Naive B cell (primary cell): ENCODE measurements around the gene HNRNPUL1. TPM values are rescaled to one million over a fixed set of nuclear protein-coding genes. Genes with fewer than 3 reads are reported as not detected.
A peak's percentile ranks its signal among the peaks of the same experiment; 100 is the strongest.

ENCODE experiments used
- ATAC-seq, 2 donors: fragments of 150-1000 bp; cut with Tn5 transposase; 2 replicates each; pipeline ENCODE4 v1.10.0; 2021; ENCODE audit warnings: low read depth in 2 of 2, mild to moderate bottlenecking in 2 of 2, moderate library complexity in 2 of 2
- DNase-seq: peaks from one replicate; pipeline ENCODE4 v3.0.0; 2022
- H3K27ac Mint-ChIP-seq, 6 donors: one replicate each; pipeline ENCODE4 v1.8.0; 2020 to 2022; ENCODE audit warnings: mild to moderate bottlenecking in 6 of 6, mixed read lengths in 6 of 6, moderate library complexity in 5 of 6, inconsistent platforms in 2 of 6
- H3K27me3 Mint-ChIP-seq, 3 donors: one replicate each; pipeline ENCODE4 v1.8.0; 2021 to 2022; ENCODE audit warnings: mixed read lengths in 3 of 3, mild to moderate bottlenecking in 1 of 3
- H3K36me3 Mint-ChIP-seq, 2 donors: one replicate each; pipeline ENCODE4 v1.8.0; 2020 to 2022; ENCODE audit warnings: mixed read lengths in 2 of 2, inconsistent platforms in 1 of 2, mild to moderate bottlenecking in 1 of 2
- H3K4me1 Mint-ChIP-seq, 3 donors: one replicate each; pipeline ENCODE4 v1.8.0; 2020 to 2022; ENCODE audit warnings: mixed read lengths in 3 of 3, inconsistent platforms in 1 of 3, mild to moderate bottlenecking in 1 of 3, moderate library complexity in 1 of 3
- H3K4me3 Mint-ChIP-seq, 8 donors: one replicate each; pipeline ENCODE4 v1.8.0; 2020 to 2022; ENCODE audit warnings: mild to moderate bottlenecking in 8 of 8, mixed read lengths in 8 of 8, moderate library complexity in 8 of 8, inconsistent platforms in 2 of 8
- H3K9me3 Mint-ChIP-seq, 7 donors: one replicate each; pipeline ENCODE4 v1.8.0; 2020 to 2022; ENCODE audit warnings: mixed read lengths in 7 of 7, mild to moderate bottlenecking in 5 of 7, inconsistent platforms in 2 of 7, moderate library complexity in 1 of 7
- polyA plus RNA-seq, 6 donors: library from polyadenylated mRNA; unstranded; fragments of 300-500 nt; fragmentation: Illumina TruSeq; gene quantifications; one replicate each; pipeline ENCODE4 v1.2.3, GENCODE V29; 2021; ENCODE audit warnings: low read depth in 6 of 6

Gene HNRNPUL1
- polyA plus RNA-seq, 6 donors from 2014 or later: 26.2 to 85.3 (median 54.4) TPM

GRCh38 chr19:41299046-41299754 lies 35.0 kb downstream of the HNRNPUL1 start:
- peaks cover 47 to 77% (median 65%) of the 10 kb centered on the region in 3 donors for H3K4me1 Mint-ChIP-seq
- no peak for ATAC-seq
- no peaks in the 10 kb centered on the region for H3K27me3 Mint-ChIP-seq
- H3K9me3 Mint-ChIP-seq: no peaks in the 10 kb centered on the region
- H3K36me3 Mint-ChIP-seq: peaks cover 13 to 18% of the 10 kb centered on the region in 2 donors
- H3K27ac Mint-ChIP-seq: peak overlapping the region; percentile 80 to 99 (median 96)
- H3K4me3 Mint-ChIP-seq: no peak overlapping the region
- no peak for DNase-seq

GRCh38 chr19:41299755-41300089 lies 35.5 kb downstream of the HNRNPUL1 start:
- peaks cover 12 to 15% of the 10 kb centered on the region in 2 donors for H3K36me3 Mint-ChIP-seq
- H3K27ac Mint-ChIP-seq: peak overlapping the region in 4 of 6 donors; percentile 96 to 99 (median 98)
- no peak for DNase-seq
- no peak overlapping the region for H3K4me3 Mint-ChIP-seq
- no peak for ATAC-seq
- H3K4me1 Mint-ChIP-seq: peaks cover 50 to 83% (median 69%) of the 10 kb centered on the region in 3 donors
- H3K9me3 Mint-ChIP-seq: no peaks in the 10 kb centered on the region
- no peaks in the 10 kb centered on the region for H3K27me3 Mint-ChIP-seq

GRCh38 chr19:41300555-41300954 lies 36.4 kb downstream of the HNRNPUL1 start:
- Mint-ChIP-seq H3K36me3 (peaks cover 6 to 9% of the 10 kb centered on the region in 2 donors), H3K27ac (peak overlapping the region in 5 of 6 donors; percentile 29 to 99 (median 95)), H3K9me3 (no peaks in the 10 kb centered on the region), H3K27me3 (no peaks in the 10 kb centered on the region), H3K4me3 (peak overlapping the region in 2 of 8 donors; percentile 6 to 63), H3K4me1 (peaks cover 46 to 85% (median 69%) of the 10 kb centered on the region in 3 donors)
- ATAC-seq (no peak), DNase-seq (no peak)

DNA sequence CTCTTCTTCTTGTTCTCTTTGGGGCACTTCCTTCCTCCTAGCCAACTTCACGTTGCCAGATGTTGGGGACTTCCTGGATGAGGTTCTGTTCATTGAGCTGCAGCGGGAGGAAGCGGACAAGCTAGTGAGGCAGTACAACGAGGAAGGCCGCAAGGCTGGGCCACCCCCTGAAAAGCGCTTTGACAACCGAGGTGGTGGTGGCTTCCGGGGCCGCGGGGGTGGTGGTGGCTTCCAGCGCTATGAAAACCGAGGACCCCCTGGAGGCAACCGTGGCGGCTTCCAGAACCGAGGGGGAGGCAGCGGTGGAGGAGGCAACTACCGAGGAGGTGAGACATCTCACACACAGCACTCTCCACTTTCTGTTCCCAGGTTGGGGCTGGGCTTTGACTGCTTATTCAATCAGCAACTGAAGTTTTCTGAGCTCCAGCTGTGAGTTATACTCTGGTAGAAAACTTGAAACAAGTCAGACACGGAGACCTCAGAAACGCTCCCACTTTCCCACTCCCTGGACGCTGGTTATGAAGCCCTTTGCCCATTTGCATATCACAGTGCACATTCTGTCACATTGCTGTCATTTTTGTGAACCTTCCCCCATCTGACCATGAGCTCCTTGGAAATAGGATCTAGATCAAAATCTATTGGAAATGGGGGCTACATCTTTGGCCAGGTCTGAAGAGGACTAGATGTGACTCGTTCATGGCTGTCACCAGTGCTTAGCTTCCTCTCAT lies 38.6 kb downstream of the HNRNPUL1 start:
- no peaks in the 10 kb centered on the region for H3K9me3 Mint-ChIP-seq
- DNase-seq (peak; percentile 62), ATAC-seq (peak; percentile 63 to 71)
- H3K4me3 Mint-ChIP-seq: peak overlapping the region; percentile 40 to 85 (median 64)
- peaks cover 48 to 84% (median 63%) of the 10 kb centered on the region in 3 donors for H3K4me1 Mint-ChIP-seq
- H3K27ac Mint-ChIP-seq: peak overlapping the region; percentile 95 to 100 (median 98)
- peaks cover 9 to 21% of the 10 kb centered on the region in 2 donors for H3K36me3 Mint-ChIP-seq
- no peaks in the 10 kb centered on the region for H3K27me3 Mint-ChIP-seq

GRCh38 chr19:41303954-41304353 lies 39.8 kb downstream of the HNRNPUL1 start:
- DNase-seq (no peak), ATAC-seq (no peak)
- Mint-ChIP-seq H3K4me1 (peaks cover 49 to 84% (median 63%) of the 10 kb centered on the region in 3 donors), H3K9me3 (no peaks in the 10 kb centered on the region), H3K4me3 (peak overlapping the region in 2 of 8 donors; percentile 28 to 51), H3K36me3 (peaks cover 9 to 21% of the 10 kb centered on the region in 2 donors), H3K27ac (peak overlapping the region in 4 of 6 donors; percentile 38 to 97 (median 72)), H3K27me3 (no peaks in the 10 kb centered on the region)

- no peaks in the 10 kb centered on the region for H3K27me3 Mint-ChIP-seq
- peaks cover 54 to 84% (median 69%) of the 10 kb centered on the region in 3 donors for H3K4me1 Mint-ChIP-seq
- no peak for ATAC-seq
- H3K27ac Mint-ChIP-seq: peak overlapping the region; percentile 11 to 97 (median 79)
- H3K4me3 Mint-ChIP-seq: peak overlapping the region in 3 of 8 donors; percentile 9 to 54 (median 50)
- peaks cover 9 to 21% of the 10 kb centered on the region in 2 donors for H3K36me3 Mint-ChIP-seq
- H3K9me3 Mint-ChIP-seq: no peaks in the 10 kb centered on the region
- no peak for DNase-seq
Observed at GRCh38 chr19:41304706-41305483, 40.7 kb downstream of the HNRNPUL1 start.

DNA sequence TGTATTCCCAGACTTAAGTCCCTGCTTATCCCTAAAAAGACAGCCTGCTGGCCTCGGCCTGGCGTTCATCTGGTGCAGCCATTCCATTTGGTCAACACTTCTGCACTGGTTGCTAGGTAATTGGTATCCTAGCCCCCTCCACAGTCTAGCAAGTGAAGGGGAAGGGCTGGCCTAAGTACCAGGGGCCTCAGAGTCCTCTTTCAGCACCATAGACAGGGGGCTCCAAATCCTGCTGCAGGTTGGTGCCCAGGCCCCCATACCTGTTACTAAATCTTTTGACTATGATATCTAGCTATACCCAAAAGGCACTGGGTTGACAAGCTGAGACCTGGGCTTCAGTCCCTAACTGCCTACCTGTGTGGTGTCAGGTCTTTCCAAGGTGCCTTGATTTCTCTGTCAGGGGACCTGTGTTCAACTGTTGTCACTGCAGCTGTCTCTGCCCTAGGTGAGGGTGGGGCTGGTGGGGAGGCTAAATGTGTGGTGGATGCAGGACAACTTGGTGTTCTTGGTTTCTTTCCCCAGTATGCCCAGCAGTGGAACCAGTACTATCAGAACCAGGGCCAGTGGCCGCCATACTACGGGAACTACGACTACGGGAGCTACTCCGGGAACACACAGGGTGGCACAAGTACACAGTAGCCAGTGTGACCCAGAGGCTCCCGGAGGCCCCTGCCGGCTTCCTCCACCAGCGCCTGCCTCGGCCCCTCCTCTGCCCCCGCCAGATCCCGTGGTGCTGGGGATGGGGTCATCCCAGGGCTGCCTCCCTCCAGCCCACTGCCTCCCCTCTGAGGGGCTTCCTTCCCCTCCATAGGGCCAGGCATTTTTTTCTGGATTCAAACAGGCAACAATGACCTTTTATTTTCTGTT lies 42.0 kb downstream of the HNRNPUL1 start:
- peaks cover 55 to 82% (median 72%) of the 10 kb centered on the region in 3 donors for H3K4me1 Mint-ChIP-seq
- H3K36me3 Mint-ChIP-seq: peaks cover 9 to 21% of the 10 kb centered on the region in 2 donors

DNA sequence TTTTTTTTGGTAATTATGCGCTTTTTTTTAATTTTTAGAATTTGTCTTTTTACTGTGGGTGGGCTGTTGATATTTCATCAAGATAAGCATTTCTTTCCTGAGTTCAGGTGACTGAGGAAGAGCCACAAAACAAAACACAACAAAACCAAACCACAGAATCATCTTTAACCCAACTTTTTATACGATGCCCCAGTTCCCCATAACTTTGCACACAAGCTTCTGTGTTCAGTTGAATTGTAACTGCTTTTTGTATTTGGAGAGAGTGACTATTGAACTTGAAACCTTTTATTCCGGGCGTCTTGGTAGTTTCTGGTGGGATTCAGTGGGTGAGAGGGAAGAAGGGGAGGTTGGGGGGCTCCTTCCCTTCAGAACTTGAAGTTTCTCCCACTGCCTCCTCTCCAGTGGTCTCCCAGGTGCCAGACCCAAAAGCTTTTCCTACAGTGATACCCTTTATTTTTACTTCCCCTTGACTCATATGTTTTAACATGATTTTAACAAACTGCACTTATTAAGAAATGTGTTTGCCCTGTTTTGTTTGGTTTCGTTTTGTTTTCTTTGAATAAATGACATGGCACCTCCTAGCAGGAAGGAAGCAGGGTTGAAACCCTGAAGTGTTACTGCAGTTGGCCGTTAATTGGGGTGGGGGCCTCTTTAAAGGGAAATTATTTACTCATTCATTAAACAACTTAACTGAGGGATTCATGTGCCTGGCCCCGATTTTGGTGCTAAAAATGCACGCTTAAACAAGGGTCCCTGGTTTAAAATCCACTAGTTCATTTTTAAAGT lies 43.1 kb downstream of the HNRNPUL1 start:
- ATAC-seq (no peak), DNase-seq (no peak)
- Mint-ChIP-seq H3K4me3 (peak overlapping the region in 7 of 8 donors; percentile 13 to 100 (median 91)), H3K36me3 (peaks cover 8 to 21% of the 10 kb centered on the region in 2 donors), H3K27me3 (no peaks in the 10 kb centered on the region), H3K9me3 (no peaks in the 10 kb centered on the region), H3K27ac (peak overlapping the region; percentile 8 to 100 (median 99)), H3K4me1 (peaks cover 53 to 82% (median 72%) of the 10 kb centered on the region in 3 donors)

More for the DNA sequence above, 42.0 kb downstream of the HNRNPUL1 start:
- Mint-ChIP-seq H3K4me3 (no peak overlapping the region), H3K27me3 (no peaks in the 10 kb centered on the region), H3K9me3 (no peaks in the 10 kb centered on the region), H3K27ac (peak overlapping the region; percentile 18 to 100 (median 94))
- no peak for ATAC-seq
- DNase-seq: no peak

GRCh38 chr19:41307954-41308449 lies 43.8 kb downstream of the HNRNPUL1 start:
- Mint-ChIP-seq H3K36me3 (peaks cover 5 to 23% of the 10 kb centered on the region in 2 donors), H3K4me3 (peak overlapping the region in 7 of 8 donors; percentile 91 to 100 (median 98)), H3K27me3 (no peaks in the 10 kb centered on the region), H3K9me3 (no peaks in the 10 kb centered on the region), H3K4me1 (peaks cover 53 to 82% (median 70%) of the 10 kb centered on the region in 3 donors), H3K27ac (peak overlapping the region; percentile 99 to 100 (median 99))
- DNase-seq (no peak), ATAC-seq (peak; percentile 4 to 7)

- DNase-seq: peak; percentile 87
- ATAC-seq: peak; percentile 71
- Mint-ChIP-seq H3K4me3 (peak overlapping the region; percentile 91 to 100 (median 98)), H3K27me3 (no peaks in the 10 kb centered on the region), H3K9me3 (no peaks in the 10 kb centered on the region), H3K27ac (peak overlapping the region; percentile 99 to 100 (median 99)), H3K4me1 (peaks cover 57 to 82% (median 74%) of the 10 kb centered on the region in 3 donors), H3K36me3 (peaks cover 5 to 29% of the 10 kb centered on the region in 2 donors)
Observed at GRCh38 chr19:41308450-41309179, 44.4 kb downstream of the HNRNPUL1 start.
